Esophagus squamous epithelium (tissue), 4 donors: Measurements from ENCODE around the gene EMP1.

Experiments
- CTCF ChIP-seq, 6 experiments: fragments of 450-650 bp in 4 of 6; fragments of 200-600 bp in 2 of 6; sonication (generic) in 2 of 6; IDR thresholded peaks; one replicate each; pipeline ENCODE4 v1.5.1; 2016 to 2019; ENCODE audit warnings: antibody characterized with exemption in 6 of 6, mild to moderate bottlenecking in 4 of 6, moderate library complexity in 4 of 6
- POLR2A ChIP-seq, 4 donors: fragments of 450-650 bp; IDR thresholded peaks; one replicate each; pipeline ENCODE4 v1.6.1; 2017; ENCODE audit warnings: antibody characterized with exemption in 4 of 4, mild to moderate bottlenecking in 4 of 4, moderate library complexity in 3 of 4

DNA sequence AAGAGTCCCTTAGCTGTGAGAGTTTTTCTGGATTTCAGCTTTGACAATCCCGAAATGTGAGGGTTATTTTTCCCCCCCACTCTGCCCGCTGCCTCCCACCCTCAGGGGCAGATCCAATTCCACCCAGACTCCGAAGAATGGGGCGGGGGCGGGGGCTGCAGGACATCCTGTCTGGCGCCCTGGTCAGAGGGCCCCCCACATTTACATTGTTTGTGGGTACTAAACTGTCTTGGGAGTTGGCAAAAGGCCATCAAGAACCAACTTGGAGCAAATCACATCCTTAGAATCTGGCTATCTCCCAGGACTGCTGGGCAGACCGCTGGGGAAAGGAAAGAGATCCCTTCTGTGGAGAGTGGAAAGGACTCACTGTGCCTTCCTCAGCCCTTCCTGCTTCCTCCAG, 2.4 kb downstream of the EMP1 start:
- TF ChIP-seq CTCF (IDR thresholded peaks at IDR 0.05): no peak
- no peak for TF ChIP-seq POLR2A (IDR thresholded peaks at IDR 0.05)
